Immature natural killer cell (primary cell): Measurements from ENCODE around the gene METTL23. TPM values are rescaled to one million over a fixed set of nuclear protein-coding genes. Genes with fewer than 3 reads are reported as not detected.

Source experiments
- polyA plus RNA-seq, 3 donors: library from polyadenylated mRNA; unstranded; fragments of 300-500 nt; fragmentation: Illumina TruSeq; gene quantifications; one replicate each; pipeline ENCODE4 v1.2.3, GENCODE V29; 2021

The METTL23 gene
- polyA plus RNA-seq, 3 donors from 2014 or later, result 91.6 to 166 (median 133) TPM

Other genes with a start within 250 kb of the METTL23 start
- 10 to 100 TPM; 19.3 to 90.5 (median 23.6) TPM for gene RHBDF2, start 225.4 kb upstream of the METTL23 start, polyA plus RNA-seq
- under 1 TPM in 2 of 3 donors, not detected in 1; 0.09 to 0.41 TPM for gene CYGB, start 189.1 kb upstream of the METTL23 start, polyA plus RNA-seq
- gene PRCD, start 186.8 kb upstream of the METTL23 start, polyA plus RNA-seq, result 1 to 10 TPM; 2.8 to 5.3 (median 3.1) TPM
- gene ST6GALNAC2, start 141.0 kb upstream of the METTL23 start, polyA plus RNA-seq, result under 1 TPM in 1 of 3 donors, not detected in 2; 0.24 TPM
- gene ST6GALNAC1, start 83.1 kb upstream of the METTL23 start, polyA plus RNA-seq, result not detected
- 10 to 100 TPM; 23.6 to 60.6 (median 56.7) TPM for gene MXRA7, start 15.9 kb upstream of the METTL23 start, polyA plus RNA-seq
- gene JMJD6, start 233 bp upstream of the METTL23 start, polyA plus RNA-seq, result 10 to 100 TPM; 20.3 to 38.5 (median 27.2) TPM
- gene SRSF2, start 10.5 kb downstream of the METTL23 start, polyA plus RNA-seq, result 100 to 1,000 TPM in 2 of 3 donors, 10 to 100 TPM in 1; 100.0 to 134 (median 125) TPM
- 10 to 100 TPM; 25.2 to 48.0 (median 36.0) TPM for gene MFSD11, start 11.3 kb downstream of the METTL23 start, polyA plus RNA-seq
- gene MGAT5B, start 141.6 kb downstream of the METTL23 start, polyA plus RNA-seq, result not detected